GM18526 (cell line): Measurements from ENCODE around the gene GPRIN2.
"Not testable (repeated sequence)": the region's sequence is repeated elsewhere in the genome, so short reads cannot be mapped to it uniquely, and the experiment has no call there.

ENCODE experiments used
- POLR2A ChIP-seq: IDR thresholded peaks from 3 replicates; pipeline ENCODE4 v1.6.1; 2011; ENCODE audit not compliant: insufficient read length; ENCODE audit errors: extremely low read depth

Gene GPRIN2

DNA sequence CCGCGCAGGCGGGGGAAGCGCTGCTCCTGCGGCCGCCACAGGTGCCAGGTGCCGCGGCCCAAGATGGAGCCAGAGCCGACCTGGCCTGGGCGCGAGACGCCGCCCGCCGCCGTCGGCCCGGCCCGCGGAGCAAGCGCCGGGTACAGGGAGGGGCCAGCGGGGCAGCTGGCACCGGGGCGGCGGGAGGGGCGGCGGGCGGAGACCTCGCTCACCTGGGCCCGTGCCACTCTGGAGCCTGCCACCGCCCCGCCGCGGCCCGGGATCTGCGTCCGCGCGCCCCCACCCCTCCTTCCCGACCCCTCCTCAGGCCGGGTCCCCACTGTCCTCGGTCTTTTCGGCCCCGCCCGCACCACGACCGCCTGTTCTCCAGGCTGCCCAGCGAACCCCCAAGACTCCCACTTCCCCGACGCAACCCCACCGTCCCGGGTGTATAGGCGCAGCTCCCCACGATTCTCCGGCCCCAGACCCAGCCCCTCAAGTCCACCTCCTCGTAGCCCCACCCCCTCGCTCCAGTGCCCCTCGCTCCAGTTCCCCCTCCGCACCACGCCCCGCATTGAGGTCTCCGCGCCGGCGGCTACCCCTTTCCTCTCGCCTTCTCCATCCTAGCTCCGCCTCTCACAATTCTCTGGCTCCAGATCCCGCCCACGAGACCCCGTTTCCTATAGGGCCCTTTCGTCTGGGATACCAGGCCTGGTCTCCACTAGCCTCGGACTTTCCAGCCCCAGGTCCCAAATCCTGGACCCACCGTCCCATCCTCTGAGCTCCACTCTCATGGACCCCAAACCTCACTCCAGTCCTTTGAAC lies at the start of gene GPRIN2:
GPRIN2 (minus strand) TSS at position 144 of the 804 bp plus-strand sequence. CDS start 5,922 bp downstream, outside the sequence.
- TF ChIP-seq POLR2A, result no peak

DNA sequence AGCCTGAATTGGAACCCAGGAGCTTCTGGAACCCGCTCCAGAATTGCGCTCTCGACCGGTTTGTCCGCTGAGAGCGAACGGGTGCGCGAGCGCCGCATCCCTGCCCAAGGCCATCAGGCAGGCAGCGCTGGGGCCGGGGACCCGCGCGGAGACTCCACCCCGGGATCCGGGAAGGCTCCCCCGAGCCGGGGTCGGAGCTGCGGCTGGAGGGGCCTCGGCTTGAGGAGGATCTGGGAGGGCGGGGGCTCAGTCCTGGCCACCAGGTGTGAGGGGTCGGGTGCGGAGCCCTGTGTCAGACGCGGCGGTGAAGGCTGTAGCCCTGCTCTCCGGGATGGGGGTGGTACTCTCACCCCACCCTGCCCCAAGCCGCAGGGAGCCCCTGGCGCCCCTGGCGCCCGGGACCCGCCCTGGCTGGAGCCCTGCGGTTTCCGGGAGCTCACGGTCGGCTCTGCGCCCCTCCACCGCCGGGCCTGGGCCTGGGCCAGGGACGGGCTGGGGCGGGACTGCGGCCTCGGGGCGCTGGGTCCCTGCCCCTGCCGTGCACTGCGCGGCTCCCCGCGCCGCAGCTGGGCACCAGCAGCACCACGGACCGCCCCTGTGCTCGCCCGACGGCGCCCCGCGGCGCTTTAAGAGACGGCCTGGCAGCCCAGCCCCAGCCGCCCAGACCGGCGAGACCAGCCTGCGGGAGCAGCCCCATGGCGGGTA lies 22.2 kb upstream of the GPRIN2 start, which contains the start of gene SYT15:
SYT15 (plus strand) TSS at position 655 of the 705 bp plus-strand sequence; CDS start at position 696, 41 bp downstream.
- TF ChIP-seq POLR2A, result not testable (repeated sequence)

- no peak for TF ChIP-seq POLR2A
Observed at GRCh38 chr10:46560952-46561351, 4.5 kb upstream of the GPRIN2 start.

DNA sequence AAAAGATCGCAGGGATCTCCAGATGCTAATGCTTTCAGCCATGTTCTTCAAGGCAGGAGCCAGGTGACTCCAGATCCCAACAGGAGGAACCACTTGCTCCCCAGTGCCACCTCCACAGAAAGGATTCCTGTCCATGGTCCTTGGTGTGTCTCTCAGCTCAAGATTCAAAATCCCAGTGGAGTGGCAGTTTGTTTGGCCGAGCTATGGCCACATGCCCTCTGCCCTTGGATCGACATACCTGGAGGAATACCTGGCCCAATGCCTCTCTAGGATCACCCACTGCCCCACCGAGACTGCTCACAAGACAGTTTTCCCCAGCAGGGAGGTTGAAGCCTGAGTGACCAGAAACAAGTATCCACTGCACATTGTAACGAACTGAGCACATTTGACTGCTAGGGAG lies 3.9 kb upstream of the GPRIN2 start:
- no peak for TF ChIP-seq POLR2A

DNA sequence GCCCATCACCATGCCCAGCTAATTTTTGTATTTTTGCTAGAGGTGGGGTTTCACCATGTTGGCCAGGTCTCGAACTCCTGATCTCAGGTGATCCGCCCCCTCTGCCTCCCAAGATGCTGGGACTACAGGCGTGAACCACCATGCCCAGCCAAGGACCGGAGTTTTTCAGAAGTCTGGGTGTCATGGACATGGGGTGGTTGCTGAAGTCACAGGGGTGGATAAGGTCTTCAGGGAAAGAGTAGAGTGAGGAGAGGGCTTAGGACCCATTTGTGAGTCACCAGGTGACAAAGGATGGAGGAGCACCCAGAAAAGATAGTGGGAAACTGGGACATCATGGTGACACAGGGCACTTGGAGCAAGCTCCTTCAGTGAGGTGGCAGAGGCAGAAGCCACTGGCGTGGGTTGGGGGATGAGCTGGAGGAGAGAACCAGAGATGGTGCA lies 2.8 kb upstream of the GPRIN2 start:
- TF ChIP-seq POLR2A, result no peak

- no peak for TF ChIP-seq POLR2A
Observed at GRCh38 chr10:46558392-46559185, 2.1 kb upstream of the GPRIN2 start.

- no peak for TF ChIP-seq POLR2A
Observed at GRCh38 chr10:46558122-46558391, 1.6 kb upstream of the GPRIN2 start.

DNA sequence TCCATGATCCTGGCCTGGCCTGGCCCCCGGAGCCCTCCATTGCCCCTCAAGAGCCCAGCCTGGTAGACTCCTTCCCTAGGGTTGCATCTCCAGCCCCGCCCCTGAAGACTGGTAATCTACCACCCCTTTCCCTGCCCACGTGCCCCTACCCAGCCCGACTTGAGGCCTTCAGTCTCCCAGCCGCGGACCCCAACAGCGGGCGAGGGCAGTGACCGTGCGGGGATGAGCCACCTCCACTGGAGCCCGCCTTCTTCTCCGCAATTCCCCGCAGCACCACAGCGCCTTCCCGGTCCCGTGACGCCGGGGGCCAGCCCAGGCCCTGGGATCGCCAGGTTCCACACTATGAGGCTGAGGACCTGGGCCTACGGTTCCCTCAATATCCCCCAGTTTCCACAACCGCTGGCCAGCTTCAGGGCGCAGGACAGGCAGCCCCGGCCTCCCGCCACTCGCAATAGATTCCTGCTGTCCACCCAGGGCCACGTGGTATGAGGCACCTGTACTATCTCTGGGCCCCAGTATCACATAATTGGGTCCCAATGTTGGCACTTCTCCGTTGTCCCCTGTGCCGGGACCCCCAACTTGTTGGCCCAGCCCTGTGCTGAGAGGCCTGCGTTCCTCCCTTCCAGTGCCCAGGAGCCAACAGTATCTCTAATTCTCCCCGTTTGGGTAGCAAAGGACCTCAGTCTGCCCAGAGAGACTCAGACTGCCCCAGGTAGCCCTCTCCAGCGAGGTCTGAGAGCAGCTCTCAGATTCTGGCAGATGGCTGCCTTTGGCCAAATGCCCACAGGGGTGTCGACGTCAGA lies 1.1 kb upstream of the GPRIN2 start:
- no peak for TF ChIP-seq POLR2A

DNA sequence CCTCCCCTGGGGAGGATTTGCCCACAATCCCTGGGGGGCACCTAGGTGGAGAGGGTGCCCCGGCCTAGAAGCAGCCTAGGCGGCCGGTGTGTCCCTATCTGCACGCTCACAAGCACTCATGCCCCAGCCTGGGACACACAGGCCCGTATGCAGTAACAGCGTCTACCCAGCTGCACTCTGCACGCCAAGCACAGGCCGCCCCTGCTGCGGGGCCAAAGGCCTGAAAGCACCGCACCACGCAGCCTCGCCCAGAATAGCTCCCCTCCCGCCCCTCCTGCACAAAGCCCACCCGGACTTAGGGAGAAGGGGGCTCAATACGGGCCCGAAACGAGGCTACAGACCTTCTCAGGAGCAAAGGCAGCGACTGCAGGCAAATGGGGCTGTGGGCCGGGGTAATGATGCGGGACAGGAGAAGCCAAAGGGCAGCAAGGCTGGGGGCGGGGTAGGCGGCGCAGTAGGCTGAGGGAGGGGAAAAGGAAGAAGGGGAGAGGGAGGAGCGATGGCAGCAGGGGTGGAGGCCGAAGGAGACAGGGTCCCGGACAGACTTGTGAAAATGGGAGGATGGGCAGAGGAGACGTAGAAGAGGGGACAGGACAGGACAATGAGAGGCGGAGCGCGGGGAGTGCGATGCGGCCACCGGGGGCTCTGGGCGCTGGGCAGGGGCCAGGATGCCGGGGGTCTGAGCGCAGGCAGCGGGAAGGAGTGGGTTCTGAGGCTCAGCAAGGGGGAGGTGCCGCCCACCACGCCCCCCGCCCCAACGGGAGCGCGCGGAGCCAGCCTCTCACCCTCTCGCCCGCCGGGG lies 544 bp downstream of the GPRIN2 start:
- no peak for TF ChIP-seq POLR2A

DNA sequence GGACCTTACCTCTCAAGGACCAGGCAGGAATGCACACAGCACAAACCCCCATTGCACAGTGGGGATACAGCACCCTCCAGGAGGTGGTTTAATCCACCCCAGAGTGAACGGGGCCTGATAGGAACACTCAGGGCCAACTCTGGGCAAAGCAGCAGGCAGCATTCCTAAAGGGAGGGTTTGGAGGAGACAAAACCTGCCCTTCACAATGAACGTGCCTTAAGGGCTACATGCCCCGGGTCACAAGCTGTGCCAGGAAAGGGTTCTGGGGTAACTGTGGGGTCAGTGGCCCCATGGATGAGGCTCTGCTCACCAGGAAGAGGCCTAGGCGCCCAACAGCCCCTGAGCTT lies 1.1 kb downstream of the GPRIN2 start:
- TF ChIP-seq POLR2A, result no peak

GRCh38 chr10:46554166-46554781 lies 2.2 kb downstream of the GPRIN2 start:
- TF ChIP-seq POLR2A, result no peak

GRCh38 chr10:46553238-46554049 lies 3.0 kb downstream of the GPRIN2 start:
- TF ChIP-seq POLR2A, result no peak
